HG02943 (cell line): Measurements from ENCODE around the gene UBE2E1.
A peak's percentile ranks its signal among the peaks of the same experiment; 100 is the strongest.

Source experiments
- ATAC-seq: cut with Tn5 transposase; IDR thresholded peaks from one replicate; pipeline ENCODE4 v1.9.1; 2021; ENCODE audit warnings: mild to moderate bottlenecking, low read depth, moderate library complexity; ENCODE audit not compliant: unreplicated experiment

UBE2E1 gene

GRCh38 chr3:23805633-23806533, at the start of gene UBE2E1:
Gene UBE2E1, plus strand, starts transcription at chr3:23805955. Its CDS starts 1,315 bp downstream, at chr3:23807270.
- ATAC-seq, result peak; percentile 72

DNA sequence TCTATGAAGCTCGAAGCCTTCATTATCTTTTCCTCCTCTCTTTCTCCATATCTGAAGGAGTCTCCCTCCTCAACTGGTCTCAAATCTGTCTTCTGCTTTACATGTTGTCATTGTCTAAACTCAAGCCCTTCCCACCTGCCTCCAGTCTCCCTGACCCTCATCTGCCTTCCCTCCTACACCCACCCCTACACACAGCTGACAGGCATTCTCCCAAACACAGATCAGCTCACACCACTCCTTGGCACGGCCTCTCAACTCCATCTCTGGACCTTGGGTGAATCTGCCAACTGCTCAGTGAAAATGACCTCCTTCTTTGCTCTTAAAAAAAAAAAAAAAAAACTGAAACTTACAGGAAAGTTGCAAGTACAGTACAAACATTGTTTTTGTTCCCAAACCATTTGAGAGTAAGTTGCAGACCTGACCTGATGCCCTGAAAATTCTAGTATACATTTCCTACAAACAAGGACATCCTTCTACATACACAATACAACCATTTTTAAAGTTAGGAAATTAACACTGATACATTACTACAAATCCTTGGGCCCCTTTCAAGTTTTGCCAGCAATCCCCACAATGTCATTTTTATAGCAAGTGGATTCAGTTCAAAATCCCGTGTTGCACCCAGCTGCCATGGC, 49.4 kb upstream of the UBE2E1 start:
- ATAC-seq, result no peak

DNA sequence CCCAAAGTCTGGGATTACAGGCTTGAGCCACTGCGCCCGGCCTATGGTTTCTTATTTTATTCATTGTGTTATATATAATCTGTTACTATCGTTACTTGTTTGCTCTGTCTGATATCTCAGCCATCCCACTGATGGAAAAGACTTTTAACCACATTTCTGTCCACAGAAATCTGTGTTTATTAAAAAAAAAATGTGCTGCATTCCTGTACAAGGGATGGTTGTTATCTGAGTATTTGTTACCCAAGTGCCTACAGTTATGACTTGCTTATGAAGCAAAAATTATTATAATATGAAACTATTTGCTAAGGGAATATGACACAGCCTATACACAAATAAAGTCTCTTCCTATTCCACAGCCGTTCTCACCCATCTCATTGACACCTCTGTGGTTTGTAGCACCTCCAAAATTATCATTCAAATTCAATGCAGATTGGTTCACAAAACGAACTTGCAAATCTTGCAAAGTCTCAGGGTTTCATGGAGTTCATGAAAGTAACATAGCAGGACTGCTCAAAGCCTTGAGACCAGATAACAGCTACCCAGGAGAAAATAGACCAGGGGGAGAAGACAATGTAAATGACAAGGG, 47.4 kb upstream of the UBE2E1 start:
- ATAC-seq, result no peak

- ATAC-seq, result no peak
These were observed 45.4 kb upstream of the UBE2E1 start for GRCh38 chr3:23760325-23760724.

DNA sequence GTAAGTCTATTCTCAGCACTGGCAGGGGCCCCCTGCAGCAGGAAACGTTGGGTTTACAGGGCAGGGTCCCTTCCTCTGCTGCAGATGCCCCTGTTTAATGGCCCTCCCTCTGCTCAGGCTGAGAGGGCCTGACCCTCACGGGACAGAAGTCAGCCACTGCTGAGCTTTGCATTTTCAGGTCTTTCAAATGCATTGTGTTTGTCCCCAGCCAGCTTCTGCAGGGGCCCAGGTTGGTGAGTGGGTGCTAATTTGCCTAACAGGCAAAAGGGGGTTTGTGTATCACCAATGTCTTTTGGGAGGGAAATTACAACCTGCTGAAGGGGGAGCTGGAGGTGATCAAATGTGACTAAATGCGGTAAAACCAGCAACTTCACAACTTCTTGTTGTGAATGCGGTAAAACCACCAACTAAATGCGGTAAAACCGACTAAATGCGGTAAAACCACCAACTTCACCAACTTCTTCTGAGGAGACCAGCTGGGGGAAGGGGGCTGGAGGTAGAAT, 44.8 kb upstream of the UBE2E1 start:
- no peak for ATAC-seq

DNA sequence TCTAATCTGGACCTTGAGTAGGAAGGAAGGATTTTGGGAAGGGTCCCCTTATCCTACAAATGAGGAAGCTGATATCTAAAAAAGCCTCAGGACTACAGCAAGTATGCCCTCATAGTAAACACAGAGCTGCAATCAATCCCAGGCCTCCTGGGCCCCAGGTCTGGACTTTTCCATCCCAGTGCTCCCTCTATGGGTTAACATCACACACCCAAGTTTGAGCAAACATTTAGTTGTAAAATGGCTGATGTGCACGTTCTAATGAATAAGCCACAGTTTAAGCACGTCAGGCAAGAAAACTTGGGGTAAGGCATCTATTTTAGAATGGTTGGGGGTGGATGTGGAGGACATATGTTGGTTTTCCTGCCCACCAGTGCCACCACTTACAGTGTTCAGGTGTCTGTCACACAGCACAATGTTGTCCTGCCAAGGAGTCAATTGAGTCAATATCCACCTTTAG, 44.3 kb upstream of the UBE2E1 start:
- peak; percentile 37 for ATAC-seq

DNA sequence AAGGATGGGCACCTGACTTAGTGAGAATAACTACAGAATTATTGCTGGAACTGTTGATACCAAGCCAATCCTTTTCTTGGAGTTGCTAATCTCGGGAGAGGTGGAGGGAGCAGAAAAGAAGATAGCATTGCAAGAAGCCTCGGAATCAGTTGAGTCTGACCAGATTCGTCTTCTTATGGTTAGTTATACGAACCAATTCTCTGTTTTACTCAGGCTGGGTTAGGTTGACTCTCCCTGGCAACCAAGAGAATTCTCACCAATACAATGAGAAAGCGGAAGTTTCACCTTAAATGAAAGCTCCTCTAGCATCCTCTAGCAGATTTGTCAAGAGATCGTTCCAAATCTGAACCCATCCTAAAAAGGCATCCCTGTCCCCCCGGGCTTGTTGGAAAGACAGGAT, 43.5 kb upstream of the UBE2E1 start:
- peak; percentile 79 for ATAC-seq

DNA sequence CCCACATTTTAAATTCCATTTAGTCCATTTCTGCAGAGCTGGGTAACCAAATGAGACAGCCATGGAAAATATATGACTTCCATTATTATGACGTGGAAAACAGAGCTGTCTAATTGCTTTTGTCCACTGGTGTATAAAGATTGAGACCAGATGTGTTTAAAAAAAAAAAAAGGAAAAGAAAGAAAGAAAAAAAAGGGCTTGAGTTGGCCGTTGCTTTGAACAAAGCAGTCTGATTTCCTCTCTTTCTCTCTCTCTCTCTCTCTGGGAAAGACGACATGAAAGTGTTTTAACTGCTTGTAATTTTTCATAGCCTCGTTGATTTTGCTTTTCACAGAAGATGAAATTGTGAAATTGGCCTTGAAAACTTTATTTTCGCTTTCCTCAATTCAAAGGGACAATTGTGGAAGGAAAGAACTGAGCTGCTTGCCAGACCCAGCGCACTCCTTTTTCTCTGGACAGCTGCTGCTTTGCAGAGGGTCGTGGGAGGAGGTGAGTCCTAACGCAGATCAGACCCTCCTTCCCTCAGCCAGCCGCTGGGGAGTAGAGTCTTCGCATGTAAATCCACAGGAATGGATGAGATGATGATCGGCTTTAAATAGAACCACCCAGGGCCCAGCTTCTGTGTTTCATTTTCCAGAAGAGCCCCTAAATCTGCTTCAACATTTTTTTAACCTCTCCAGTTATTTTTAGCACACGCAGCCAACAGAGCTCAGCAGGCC, 42.8 kb upstream of the UBE2E1 start:
- no peak for ATAC-seq

DNA sequence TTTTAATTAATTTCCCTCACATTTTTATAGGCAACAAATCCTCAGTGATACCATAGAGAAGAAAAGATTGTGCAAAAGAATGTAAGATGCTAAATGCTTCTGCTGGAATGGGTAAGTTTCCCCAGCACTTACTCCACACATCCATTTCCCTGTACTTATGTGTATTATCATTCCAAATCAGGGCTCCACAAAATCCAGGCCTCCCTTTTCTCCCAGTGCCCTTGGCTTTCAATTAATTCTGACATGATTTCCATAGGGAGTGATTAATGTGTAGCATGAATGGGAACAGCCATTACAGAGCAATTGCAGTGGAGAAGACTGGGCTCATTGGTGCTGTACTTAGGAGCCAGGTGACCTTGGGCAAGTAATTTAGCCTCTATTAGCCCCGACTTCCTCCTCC, 41.3 kb upstream of the UBE2E1 start:
- no peak for ATAC-seq

DNA sequence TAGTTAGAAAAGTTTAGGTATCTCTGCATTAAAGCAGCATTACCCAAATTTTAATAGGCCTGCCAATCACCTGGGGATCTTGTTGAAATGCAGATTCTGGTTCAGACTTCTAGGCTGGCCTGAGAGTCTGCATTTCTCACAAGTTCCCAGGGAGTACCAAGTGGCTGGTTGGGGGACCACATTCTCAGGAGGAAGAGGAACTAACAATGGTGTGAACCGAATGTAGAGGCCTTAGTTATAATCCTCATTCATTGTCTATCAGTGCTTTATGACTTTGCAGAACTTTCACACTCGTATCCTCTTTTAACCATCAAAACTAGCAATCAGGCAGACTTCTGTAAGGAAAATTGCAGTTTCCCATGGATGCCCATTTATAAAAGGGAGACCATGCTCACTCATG, 38.2 kb upstream of the UBE2E1 start:
- ATAC-seq, result no peak

- ATAC-seq, result no peak
These were observed 30.4 kb upstream of the UBE2E1 start for GRCh38 chr3:23775254-23775909.

DNA sequence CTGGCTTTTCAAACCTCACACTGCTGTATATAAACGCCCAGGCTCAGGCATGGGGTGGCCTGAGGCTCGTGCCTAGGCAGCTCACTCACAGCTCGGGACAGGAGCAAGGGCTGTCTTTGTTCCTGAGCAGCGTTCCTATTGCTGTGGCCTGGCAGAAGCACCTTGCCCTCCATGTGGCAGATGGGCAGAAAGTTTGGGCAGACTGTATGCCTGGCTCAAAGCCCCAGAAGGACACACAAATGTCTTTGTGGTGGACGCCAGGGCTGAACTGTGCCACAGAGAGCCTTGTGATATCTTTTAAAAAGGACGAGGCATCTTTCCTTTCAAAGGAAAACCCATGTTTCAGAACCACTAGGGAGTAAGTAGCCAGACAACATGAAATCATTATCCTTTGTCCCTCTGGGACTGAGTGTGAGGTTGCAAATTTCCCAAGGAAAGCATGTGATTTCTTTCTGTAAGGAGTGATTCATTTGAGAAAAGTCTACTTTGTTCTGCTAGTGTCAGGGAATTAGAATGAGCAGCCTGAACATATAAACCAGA, 29.3 kb upstream of the UBE2E1 start:
- ATAC-seq, result no peak

- ATAC-seq, result no peak
These were observed 27.3 kb upstream of the UBE2E1 start for GRCh38 chr3:23778446-23778845.

DNA sequence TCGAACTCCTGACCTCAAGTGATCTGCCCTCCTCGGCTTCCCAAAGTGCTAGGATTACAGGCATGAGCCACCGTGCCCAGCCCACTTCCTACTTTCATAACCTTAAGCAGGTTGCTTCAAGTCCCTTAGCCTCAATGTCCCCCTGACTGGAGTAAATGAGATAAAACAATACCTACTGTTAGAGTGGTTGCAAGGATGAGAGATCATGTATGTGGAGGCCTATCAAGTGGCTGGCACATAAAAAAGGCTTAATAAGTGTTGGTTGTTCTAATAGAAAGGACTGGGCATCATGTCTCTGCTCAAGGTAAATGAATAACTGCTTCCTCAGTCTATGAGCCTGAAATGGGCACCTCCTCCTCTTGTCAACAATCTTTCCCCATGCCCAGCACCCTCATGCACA, 25.9 kb upstream of the UBE2E1 start:
- no peak for ATAC-seq

- ATAC-seq, result no peak
These were observed 24.7 kb upstream of the UBE2E1 start for GRCh38 chr3:23781051-23781450.

GRCh38 chr3:23781871-23782270, 23.9 kb upstream of the UBE2E1 start:
- ATAC-seq, result no peak

DNA sequence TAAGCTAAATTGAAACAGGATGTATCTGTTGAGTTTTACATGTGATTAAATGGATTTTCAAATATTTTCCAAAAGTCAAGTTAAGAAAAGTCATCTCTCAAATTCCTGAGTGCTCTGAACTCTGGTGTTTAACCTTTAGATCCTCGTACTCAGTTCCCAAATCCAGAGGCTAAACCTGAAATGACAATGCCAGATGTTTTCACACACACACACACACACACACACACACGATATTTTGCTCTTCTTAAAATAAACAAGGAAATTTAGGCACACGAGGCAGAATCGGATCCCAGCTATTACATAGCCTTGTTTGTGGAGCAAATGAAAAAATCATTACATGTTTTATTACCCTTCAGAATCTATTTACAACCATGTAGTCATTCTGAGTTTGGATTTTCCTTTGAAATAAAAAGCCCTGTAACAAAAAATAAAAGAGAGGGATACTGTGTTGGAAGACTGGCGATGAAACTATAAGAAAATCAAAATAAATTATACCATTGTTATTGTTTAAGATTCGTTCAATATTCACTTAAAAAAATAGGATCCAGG, 20.6 kb upstream of the UBE2E1 start:
- ATAC-seq, result no peak

DNA sequence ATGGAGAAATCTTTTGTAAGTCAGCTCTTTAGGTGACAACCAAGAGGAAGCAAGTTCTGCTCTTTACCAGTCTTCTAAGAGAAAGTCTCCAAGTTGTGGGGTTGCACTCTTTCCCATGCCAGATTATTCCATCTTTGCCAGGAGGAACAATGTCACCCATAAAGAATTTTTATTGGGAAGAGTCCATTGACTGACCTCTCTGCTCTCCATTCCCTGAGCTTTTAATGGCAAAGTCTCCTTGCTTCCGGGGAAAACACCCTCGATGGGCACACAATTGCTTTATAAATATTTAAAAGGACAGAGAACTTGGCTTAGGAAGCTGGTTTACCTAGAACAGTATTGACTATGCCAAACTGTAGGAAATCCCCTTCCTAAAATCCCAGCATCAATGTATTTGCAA, 19.9 kb upstream of the UBE2E1 start:
- no peak for ATAC-seq

DNA sequence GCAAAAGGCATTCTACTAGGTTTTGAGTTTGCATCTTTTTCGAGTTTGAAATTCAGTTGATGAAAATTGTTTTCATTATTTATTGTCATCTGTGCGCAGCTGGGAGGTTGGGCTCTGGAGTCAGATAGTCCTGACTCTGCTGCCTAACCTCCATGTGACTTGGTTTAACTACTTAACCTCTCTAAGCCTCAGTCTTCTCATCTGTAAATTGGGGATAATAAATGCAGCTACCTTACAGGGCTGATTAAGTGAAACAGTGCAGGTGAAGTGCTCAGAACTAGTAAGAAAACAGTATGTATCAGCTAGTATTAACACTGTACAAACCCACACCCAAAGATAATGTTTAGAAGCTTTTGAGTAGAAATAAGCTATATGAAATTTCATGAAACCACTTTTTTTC, 14.1 kb upstream of the UBE2E1 start:
- no peak for ATAC-seq
